ENCODE measurements around the gene RPTOR. TPM values are rescaled to one million over a fixed set of nuclear protein-coding genes. Genes with fewer than 3 reads are reported as not detected.

Gene RPTOR
- total and polyA plus RNA-seq, 4 experiments from 2014 or later, result 2.4 to 51.8 (median 29.6) TPM

- Mint-ChIP-seq H3K27ac (peak overlapping the region in 4 of 7 donors; percentile 44 to 72 (median 62)), H3K9me3 (no peaks in the 10 kb centered on the region), H3K4me3 (peak overlapping the region in 1 of 8 donors; percentile 25), H3K36me3 (peaks cover 11 to 19% of the 10 kb centered on the region in 2 donors), H3K27me3 (no peaks in the 10 kb centered on the region), H3K4me1 (peaks cover 33 to 67% (median 50%) of the 10 kb centered on the region in 4 donors)
- Histone ChIP-seq H3K4me1 (ENCODE audit: insufficient read depth, low read length) (peaks cover 45% of the 10 kb centered on the region), H3K9me3 (ENCODE audit: control insufficient read depth in 1 of 2, low read length in 2 of 2) (no peaks in the 10 kb centered on the region), H3K27me3 (ENCODE audit: insufficient read depth, low read length) (no peaks in the 10 kb centered on the region), H3K4me3 (ENCODE audit: low read length in 2 of 2) (no peak overlapping the region), H3K36me3 (ENCODE audit: insufficient read depth, low read length) (no peaks in the 10 kb centered on the region), H3K27ac (ENCODE audit: low read depth, low read length) (no peak overlapping the region)
- POLR2A ChIA-PET (ENCODE audit: partially characterized antibody), result interaction anchor here (0.6 kb wide), 1 partner anchor 9 kb away, joined by 3 read pairs; no protein-coding TSS in a partner anchor
- intact Hi-C loops (cut with micrococcal nuclease), result no loop called here
- CTCF ChIA-PET (ENCODE audit: partially characterized antibody), result no interaction called here
- DNase-seq, result no peak
Observed at GRCh38 chr17:80850109-80850508, 305.5 kb downstream of the RPTOR start.

- ChIA-PET POLR2A (ENCODE audit: partially characterized antibody) (interaction anchor here (1.1 kb wide), 1 partner anchor 41 kb away, joined by 4 read pairs; no protein-coding TSS in a partner anchor), CTCF (ENCODE audit: partially characterized antibody) (interaction anchor here (0.6 to 1.0 kb wide), 2 partner anchors 10 to 11 kb away, joined by 3 to 4 read pairs; no protein-coding TSS in a partner anchor)
- H3K4me3 ChIP-seq (ENCODE audit: low read length in 2 of 2), result no peak overlapping the region
- peaks cover 47% of the 10 kb centered on the region for H3K4me1 ChIP-seq (ENCODE audit: insufficient read depth, low read length)
- no peaks in the 10 kb centered on the region for H3K27me3 ChIP-seq (ENCODE audit: insufficient read depth, low read length)
- no peak overlapping the region for H3K27ac ChIP-seq (ENCODE audit: low read depth, low read length)
- peak overlapping the region in 1 of 8 donors; percentile 36 for H3K4me3 Mint-ChIP-seq
- peaks cover 32 to 66% (median 48%) of the 10 kb centered on the region in 4 donors for H3K4me1 Mint-ChIP-seq
- no peaks in the 10 kb centered on the region for H3K36me3 ChIP-seq (ENCODE audit: insufficient read depth, low read length)
- H3K27ac Mint-ChIP-seq, result peak overlapping the region in 4 of 7 donors; percentile 12 to 72 (median 52)
- H3K27me3 Mint-ChIP-seq, result no peaks in the 10 kb centered on the region
- DNase-seq, result no peak
- no peaks in the 10 kb centered on the region for H3K9me3 Mint-ChIP-seq
- no peaks in the 10 kb centered on the region for H3K9me3 ChIP-seq (ENCODE audit: control insufficient read depth in 1 of 2, low read length in 2 of 2)
- intact Hi-C loops (cut with micrococcal nuclease), result no loop called here
- peaks cover 11 to 24% of the 10 kb centered on the region in 2 donors for H3K36me3 Mint-ChIP-seq
Observed at GRCh38 chr17:80850817-80851216, 306.2 kb downstream of the RPTOR start.

DNA sequence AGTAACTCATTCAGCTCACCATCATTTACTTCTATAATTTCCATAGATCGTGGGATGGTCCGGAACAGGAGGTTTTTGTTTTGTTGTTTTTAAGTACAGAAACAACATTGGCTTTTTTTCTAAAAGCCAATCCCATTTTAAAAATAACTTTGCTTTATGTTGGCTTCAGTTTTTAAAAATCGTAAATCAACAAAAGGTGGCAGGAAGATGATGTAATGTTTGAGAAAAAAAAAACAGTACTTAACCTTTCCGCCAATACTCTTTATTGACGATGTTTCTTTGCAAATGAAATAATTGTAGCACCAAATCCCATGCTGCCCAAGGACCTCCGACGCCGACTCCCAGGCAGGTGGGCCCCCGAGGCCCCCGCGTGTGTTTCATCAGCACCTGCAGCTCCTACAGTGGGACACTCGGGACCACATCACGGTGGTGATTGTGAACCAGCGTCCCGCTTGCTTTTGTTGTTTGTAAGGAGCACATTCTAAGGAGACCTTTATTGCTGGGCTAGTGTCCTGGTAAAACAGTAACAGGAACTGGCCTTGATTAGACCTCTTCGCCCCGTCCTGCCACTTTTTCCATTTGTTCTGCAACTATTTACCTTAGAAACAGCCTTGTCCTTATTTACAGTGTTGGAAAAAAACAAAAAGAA, 306.8 kb downstream of the RPTOR start:
- intact Hi-C loops (cut with micrococcal nuclease), result no loop called here
- ChIA-PET POLR2A (ENCODE audit: partially characterized antibody) (interaction anchor here (1.1 kb wide), 1 partner anchor 40 kb away, joined by 4 read pairs; no protein-coding TSS in a partner anchor), CTCF (ENCODE audit: partially characterized antibody) (interaction anchor here (0.6 to 1.0 kb wide), 2 partner anchors 10 kb away, joined by 3 to 4 read pairs; no protein-coding TSS in a partner anchor)
- H3K9me3 Mint-ChIP-seq, result no peaks in the 10 kb centered on the region
- no peak overlapping the region for H3K4me3 Mint-ChIP-seq
- Histone ChIP-seq H3K27me3 (ENCODE audit: insufficient read depth, low read length) (no peaks in the 10 kb centered on the region), H3K36me3 (ENCODE audit: insufficient read depth, low read length) (no peaks in the 10 kb centered on the region), H3K9me3 (ENCODE audit: control insufficient read depth in 1 of 2, low read length in 2 of 2) (no peaks in the 10 kb centered on the region), H3K4me3 (ENCODE audit: low read length in 2 of 2) (no peak overlapping the region), H3K4me1 (ENCODE audit: insufficient read depth, low read length) (peaks cover 51% of the 10 kb centered on the region), H3K27ac (ENCODE audit: low read depth, low read length) (no peak overlapping the region)
- H3K4me1 Mint-ChIP-seq, result peaks cover 34 to 66% (median 49%) of the 10 kb centered on the region in 4 donors
- DNase-seq, result no peak
- peaks cover 15 to 30% of the 10 kb centered on the region in 2 donors for H3K36me3 Mint-ChIP-seq
- H3K27ac Mint-ChIP-seq, result no peak overlapping the region
- H3K27me3 Mint-ChIP-seq, result no peaks in the 10 kb centered on the region

- ChIA-PET CTCF (ENCODE audit: partially characterized antibody) (no interaction called here), POLR2A (ENCODE audit: partially characterized antibody) (no interaction called here)
- Histone ChIP-seq H3K27ac (ENCODE audit: low read depth, low read length) (no peak overlapping the region), H3K4me1 (ENCODE audit: insufficient read depth, low read length) (peaks cover 48% of the 10 kb centered on the region), H3K4me3 (ENCODE audit: low read length in 2 of 2) (no peak overlapping the region), H3K9me3 (ENCODE audit: control insufficient read depth in 1 of 2, low read length in 2 of 2) (no peaks in the 10 kb centered on the region), H3K36me3 (ENCODE audit: insufficient read depth, low read length) (no peaks in the 10 kb centered on the region), H3K27me3 (ENCODE audit: insufficient read depth, low read length) (no peaks in the 10 kb centered on the region)
- intact Hi-C loops (cut with micrococcal nuclease), result no loop called here
- peaks cover 29 to 65% (median 47%) of the 10 kb centered on the region in 4 donors for H3K4me1 Mint-ChIP-seq
- DNase-seq, result no peak
- peaks cover 16 to 22% of the 10 kb centered on the region in 2 donors for H3K36me3 Mint-ChIP-seq
- H3K27me3 Mint-ChIP-seq, result no peaks in the 10 kb centered on the region
- peak overlapping the region in 1 of 7 donors; percentile 68 for H3K27ac Mint-ChIP-seq
- H3K9me3 Mint-ChIP-seq, result no peaks in the 10 kb centered on the region
- no peak overlapping the region for H3K4me3 Mint-ChIP-seq
Observed at GRCh38 chr17:80852476-80853015, 307.9 kb downstream of the RPTOR start.

DNA sequence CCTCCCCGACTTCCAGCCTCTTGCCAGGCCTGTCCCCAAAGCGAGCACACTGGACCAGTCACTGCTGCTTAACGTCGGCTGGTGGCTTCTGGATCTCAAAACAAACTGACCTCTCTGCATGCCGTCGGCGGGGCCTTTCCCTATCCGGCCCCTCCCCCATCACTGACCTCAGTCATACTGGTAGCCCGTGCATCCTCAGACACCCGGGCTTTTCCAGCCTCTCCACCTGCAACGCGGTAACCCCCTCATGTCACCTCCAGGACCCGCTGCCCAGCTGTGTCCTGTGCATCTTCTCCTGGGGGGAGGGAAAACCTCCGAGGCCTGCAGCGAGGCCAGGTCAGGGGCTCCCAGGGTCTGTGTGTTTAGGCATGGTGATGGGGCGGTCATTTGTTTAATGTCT, 308.4 kb downstream of the RPTOR start:
- H3K27ac ChIP-seq (ENCODE audit: low read depth, low read length), result no peak overlapping the region
- no peaks in the 10 kb centered on the region for H3K27me3 ChIP-seq (ENCODE audit: insufficient read depth, low read length)
- H3K4me3 ChIP-seq (ENCODE audit: low read length in 2 of 2), result no peak overlapping the region
- peak overlapping the region in 1 of 7 donors; percentile 36 for H3K27ac Mint-ChIP-seq
- H3K36me3 Mint-ChIP-seq, result peaks cover 13 to 21% of the 10 kb centered on the region in 2 donors
- H3K27me3 Mint-ChIP-seq, result no peaks in the 10 kb centered on the region
- no peaks in the 10 kb centered on the region for H3K9me3 Mint-ChIP-seq
- ChIA-PET CTCF (ENCODE audit: partially characterized antibody) (no interaction called here), POLR2A (ENCODE audit: partially characterized antibody) (no interaction called here)
- H3K9me3 ChIP-seq (ENCODE audit: control insufficient read depth in 1 of 2, low read length in 2 of 2), result no peaks in the 10 kb centered on the region
- peaks cover 24 to 60% (median 43%) of the 10 kb centered on the region in 4 donors for H3K4me1 Mint-ChIP-seq
- H3K4me1 ChIP-seq (ENCODE audit: insufficient read depth, low read length), result peaks cover 43% of the 10 kb centered on the region
- H3K36me3 ChIP-seq (ENCODE audit: insufficient read depth, low read length), result no peaks in the 10 kb centered on the region
- H3K4me3 Mint-ChIP-seq, result no peak overlapping the region
- DNase-seq, result no peak
- intact Hi-C loops (cut with micrococcal nuclease), result no loop called here

DNA sequence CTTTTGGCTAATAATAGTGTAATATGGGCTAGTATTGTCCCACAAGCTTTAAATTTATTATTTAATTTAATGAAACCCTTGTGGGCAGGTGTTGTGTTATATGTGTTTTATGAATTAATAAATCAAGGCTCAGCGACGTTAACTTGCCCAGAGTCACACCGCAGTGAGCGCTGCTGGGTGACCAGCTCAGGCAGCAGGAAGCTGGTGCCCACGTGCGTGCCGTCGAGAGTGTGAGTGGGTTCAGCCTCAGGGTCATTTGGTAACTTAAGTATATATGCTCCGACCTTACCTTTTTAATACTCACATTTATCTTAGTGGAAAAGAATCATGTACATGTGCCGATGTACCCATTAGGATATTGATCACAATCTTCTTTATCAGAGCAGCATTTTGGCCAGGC, 309.6 kb downstream of the RPTOR start:
- DNase-seq, result no peak
- Histone ChIP-seq H3K4me3 (ENCODE audit: low read length in 2 of 2) (no peak overlapping the region), H3K36me3 (ENCODE audit: insufficient read depth, low read length) (no peaks in the 10 kb centered on the region), H3K27me3 (ENCODE audit: insufficient read depth, low read length) (no peaks in the 10 kb centered on the region), H3K4me1 (ENCODE audit: insufficient read depth, low read length) (peaks cover 32% of the 10 kb centered on the region), H3K27ac (ENCODE audit: low read depth, low read length) (no peak overlapping the region), H3K9me3 (ENCODE audit: control insufficient read depth in 1 of 2, low read length in 2 of 2) (no peaks in the 10 kb centered on the region)
- CTCF ChIA-PET (ENCODE audit: partially characterized antibody), result no interaction called here
- Mint-ChIP-seq H3K4me1 (peaks cover 21 to 56% (median 38%) of the 10 kb centered on the region in 4 donors), H3K27me3 (no peaks in the 10 kb centered on the region), H3K27ac (peak overlapping the region in 1 of 7 donors; percentile 37), H3K4me3 (no peak overlapping the region), H3K9me3 (no peaks in the 10 kb centered on the region), H3K36me3 (peaks cover 21 to 27% of the 10 kb centered on the region in 2 donors)
- intact Hi-C loops (cut with micrococcal nuclease), result no loop called here
- POLR2A ChIA-PET (ENCODE audit: partially characterized antibody), result interaction anchor here (0.8 to 1.5 kb wide), 2 partner anchors 111 to 309 kb away, joined by 3 read pairs; partner anchors contain the start of gene RPTOR

DNA sequence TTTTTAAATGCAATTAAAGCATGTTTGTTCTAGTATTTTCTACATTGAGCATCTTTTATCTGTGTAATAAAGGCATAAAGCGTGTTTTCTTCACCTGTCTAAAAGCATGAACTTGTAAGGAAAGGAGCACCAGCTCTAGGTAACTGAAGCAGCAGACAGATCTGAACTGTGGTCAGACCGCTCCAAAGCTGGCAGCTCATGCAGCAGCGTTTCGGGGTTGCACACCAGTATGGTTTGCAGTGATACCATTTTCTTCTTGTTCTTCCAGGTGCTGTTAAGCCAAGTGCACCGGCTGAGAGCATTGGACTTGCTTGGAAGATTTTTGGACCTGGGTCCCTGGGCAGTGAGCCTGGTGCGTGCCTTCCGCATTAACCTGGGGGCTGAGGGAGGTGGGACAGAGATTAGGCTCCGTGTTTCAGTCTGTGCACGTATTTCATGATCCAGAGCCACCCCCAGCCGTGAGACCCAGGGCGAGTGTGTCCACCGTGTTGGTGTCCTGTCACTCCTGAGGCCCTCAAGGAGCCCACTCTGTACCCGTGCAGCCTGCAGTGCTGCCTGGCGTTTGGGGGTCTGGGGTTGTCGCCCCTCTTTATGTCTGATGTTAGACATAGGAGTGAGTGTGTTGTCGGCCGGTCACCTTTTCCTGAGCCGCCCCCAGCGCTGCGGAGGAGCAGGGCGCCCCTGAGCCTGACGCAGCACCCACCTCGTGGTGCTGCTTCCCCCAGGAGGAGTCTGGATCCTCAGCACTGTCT, 310.7 kb downstream of the RPTOR start:
- ChIA-PET POLR2A (ENCODE audit: partially characterized antibody) (interaction anchor here (1.5 to 2.4 kb wide), 3 partner anchors 8 to 311 kb away, joined by 3 to 14 read pairs (median 7); partner anchors contain the start of gene RPTOR), CTCF (ENCODE audit: partially characterized antibody) (no interaction called here)
- H3K27ac ChIP-seq (ENCODE audit: low read depth, low read length), result no peak overlapping the region

More for the DNA sequence above, 310.7 kb downstream of the RPTOR start:
- Histone ChIP-seq H3K4me3 (ENCODE audit: low read length in 2 of 2) (no peak overlapping the region), H3K27me3 (ENCODE audit: insufficient read depth, low read length) (no peaks in the 10 kb centered on the region), H3K4me1 (ENCODE audit: insufficient read depth, low read length) (peaks cover 23% of the 10 kb centered on the region), H3K36me3 (ENCODE audit: insufficient read depth, low read length) (no peaks in the 10 kb centered on the region), H3K9me3 (ENCODE audit: control insufficient read depth in 1 of 2, low read length in 2 of 2) (no peaks in the 10 kb centered on the region)
- Mint-ChIP-seq H3K27me3 (no peaks in the 10 kb centered on the region), H3K27ac (no peak overlapping the region), H3K4me1 (peaks cover 18 to 50% (median 35%) of the 10 kb centered on the region in 4 donors), H3K36me3 (peaks cover 25 to 28% of the 10 kb centered on the region in 2 donors), H3K9me3 (no peaks in the 10 kb centered on the region), H3K4me3 (no peak overlapping the region)
- no peak for DNase-seq
- intact Hi-C loops (cut with micrococcal nuclease), result no loop called here

All from CD4-positive, alpha-beta memory T cell (primary cell).